T-helper 22 cell (primary cell): ENCODE measurements around the gene POLR2E.

Source experiments
- DNase-seq: peaks from one replicate; pipeline ENCODE4 v3.0.0-alpha.2; 2020; ENCODE audit warnings: low read depth

The POLR2E gene

DNA sequence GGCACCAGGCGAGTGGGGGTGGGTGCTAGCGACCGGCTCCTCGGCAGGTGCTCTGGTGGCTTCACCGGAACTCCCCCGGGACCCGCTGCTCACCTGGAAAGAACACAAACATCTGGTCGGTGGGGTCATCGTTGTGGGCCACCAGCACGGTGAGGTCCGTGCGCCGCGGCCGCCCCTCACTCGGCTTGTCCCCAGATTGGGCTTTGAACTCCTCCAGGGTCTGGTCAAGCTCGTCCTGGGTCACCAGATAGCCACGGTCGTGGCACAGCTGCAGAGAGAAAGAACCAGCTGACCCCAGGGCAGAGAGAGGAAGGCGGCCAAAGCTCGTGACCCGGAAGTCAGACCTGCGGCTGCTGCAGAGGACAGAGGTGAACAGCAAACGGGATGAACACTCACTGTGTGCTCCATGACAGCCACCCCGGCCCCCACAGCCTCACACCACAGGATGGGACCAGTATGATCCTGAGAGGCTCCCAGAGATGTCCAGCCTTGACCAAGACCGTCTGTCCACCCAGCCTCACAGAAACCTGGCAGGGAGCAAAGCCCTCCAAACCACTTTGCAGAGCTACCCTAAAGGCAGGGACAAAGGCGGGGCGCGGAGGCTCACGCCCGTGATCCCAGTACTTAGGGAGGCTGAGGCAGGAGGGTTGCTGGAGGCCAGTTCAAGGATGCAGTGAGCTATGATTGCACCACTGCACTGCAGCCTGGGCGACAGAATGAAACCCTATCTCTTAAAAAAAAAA lies 1.2 kb downstream of the POLR2E start:
- no peak for DNase-seq

- DNase-seq = no peak
These were observed 1.8 kb downstream of the POLR2E start for GRCh38 chr19:1093330-1093729.

DNA sequence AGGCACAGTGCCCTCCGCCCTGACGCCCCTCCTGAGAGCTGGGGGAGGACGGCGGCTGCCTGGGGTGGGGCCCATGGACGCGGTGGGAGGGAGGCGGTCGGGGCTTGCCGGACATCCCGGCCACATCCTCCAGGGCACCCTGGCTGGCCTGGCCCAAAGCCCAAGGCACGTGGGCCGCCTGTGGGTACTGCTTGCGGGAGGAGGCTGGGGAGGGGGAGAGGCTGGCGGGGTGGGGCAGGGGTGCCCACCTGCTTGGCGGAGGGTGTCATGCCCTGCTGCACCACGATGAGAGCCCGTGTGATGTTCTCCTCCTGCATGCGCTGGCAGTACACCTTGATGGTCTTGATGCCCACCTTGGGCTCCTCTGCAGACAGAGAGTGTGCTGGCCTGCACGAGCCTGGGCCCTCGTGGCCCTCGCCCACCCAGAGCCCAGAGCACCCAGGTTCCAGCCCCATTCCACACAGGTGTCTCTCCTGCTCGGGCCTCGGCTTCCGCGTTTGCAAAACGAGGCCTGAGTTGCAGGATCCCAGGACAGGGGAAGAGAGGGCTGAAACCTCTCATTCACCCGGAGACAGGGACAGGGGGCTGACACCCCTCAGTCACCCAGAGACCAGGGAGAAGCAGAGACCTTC lies 3.5 kb downstream of the POLR2E start:
- DNase-seq = no peak

DNA sequence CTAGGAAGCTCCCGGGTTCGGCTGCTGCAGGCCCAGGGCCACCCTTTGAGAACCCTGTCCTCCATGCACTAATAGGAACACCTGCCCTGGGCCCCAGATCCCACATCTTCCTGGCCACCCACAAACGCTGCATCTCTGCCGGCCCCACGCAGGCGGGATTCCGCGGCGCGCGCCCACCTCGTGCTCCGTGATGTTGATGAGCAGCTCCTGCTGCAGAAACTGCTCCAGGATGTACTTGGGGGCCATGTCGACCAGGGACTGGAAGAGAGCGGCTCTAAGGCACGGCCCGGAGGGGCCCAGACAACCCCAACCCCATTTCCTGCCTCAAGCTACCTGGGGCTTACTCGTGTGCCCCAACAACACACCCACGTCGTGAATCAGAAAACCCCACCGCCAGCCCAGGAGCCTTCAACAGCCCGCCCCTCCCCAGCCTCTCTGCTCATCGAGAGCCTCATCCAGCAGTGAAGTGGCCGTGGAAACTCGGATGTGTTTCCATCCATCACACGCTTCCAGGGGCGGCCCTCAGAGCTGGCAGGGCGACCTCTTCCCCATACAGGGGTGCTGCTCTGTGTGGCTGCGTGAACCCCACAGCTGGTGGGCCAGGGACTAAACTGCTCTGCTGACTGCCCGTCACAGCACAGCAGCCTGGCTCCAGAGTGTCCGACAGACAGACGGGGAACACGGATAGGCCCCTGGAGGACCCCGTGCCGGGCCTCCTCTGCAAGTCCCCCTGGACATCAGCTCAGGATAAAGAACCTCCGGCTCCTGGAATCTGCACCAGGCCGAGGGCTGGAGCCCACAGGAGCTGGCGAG lies 4.2 kb downstream of the POLR2E start:
- DNase-seq = no peak

DNA sequence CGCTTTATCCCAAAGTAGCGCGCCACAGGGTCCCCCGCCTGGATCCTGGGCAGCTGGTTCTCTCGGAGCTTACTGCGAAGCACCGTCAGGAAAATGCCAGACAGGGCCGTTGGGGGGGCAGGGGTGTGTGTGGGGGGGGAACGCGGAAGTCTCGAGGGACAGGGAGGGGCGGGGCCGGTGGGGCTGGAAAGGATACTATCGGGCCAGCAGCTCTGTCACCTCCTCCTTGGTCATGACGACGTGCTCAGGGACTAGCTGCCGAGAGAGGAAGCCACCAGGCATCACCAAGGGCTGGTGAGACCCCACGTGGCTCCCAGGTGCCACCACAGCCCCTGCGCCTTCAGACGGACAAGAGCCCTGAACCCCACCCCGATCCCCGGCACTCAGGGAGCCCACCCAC lies 5.3 kb downstream of the POLR2E start:
- DNase-seq = no peak

DNA sequence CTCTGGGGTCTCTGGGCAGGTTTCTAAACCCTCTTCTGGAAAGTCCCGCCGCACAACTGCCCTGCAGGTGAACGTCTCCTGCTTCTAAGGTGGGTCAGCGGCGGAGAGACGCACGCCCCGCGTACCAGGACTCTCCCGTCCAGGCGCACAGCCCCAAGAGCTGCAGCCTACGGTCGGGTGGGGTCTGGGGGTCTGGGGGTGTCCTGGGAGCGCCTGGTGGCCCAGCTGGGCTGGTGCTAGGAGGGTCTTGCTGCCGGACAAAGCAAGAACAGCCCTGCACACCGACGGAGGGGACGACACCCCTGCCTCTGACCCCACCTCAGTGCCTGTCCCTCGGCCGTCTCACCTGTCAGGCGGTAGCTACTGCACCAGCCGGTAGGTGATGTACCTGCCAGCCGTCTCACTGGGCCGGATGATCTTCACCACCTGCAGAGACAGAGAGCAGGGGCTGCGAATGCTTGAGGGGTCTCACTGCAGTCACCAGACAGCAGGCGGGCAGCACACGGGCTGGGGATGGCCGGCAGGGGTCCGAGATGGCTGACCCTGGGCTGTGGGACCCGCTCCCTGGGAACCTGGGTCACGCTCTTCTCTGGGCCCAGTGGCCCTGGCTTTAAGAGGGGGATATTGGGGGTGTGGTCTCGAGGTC lies 5.9 kb downstream of the POLR2E start:
- no peak for DNase-seq

- no peak for DNase-seq
These were observed 6.7 kb downstream of the POLR2E start for GRCh38 chr19:1088416-1089010.

DNA sequence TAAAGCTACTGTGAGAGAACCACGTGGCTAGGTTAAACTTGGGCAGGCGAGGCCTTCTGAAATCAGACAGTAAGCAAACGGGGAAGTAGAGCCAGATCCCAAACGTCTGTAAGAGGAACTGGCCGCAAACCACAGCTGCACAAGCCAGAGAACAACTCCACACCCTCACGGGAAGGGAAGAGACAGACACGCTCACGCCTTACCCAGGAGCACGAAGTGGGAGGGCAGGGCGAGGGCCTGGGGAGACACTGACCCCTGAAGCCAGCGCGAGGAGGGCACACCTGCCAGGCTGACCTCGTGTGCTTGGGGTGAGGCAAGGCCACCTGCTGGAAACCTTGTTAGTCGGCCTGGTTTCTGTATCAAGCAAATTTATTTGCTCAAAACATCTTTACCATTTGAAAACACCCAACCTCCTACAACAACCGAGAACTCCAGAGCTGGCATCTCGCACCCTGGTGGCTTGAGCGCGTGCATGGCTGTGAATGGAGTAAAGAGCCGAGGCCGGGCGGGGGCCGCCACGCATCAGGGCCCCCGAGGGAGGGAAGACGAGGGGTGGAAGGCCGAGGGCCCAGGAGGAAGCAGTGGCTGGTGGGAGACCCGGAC lies 7.3 kb downstream of the POLR2E start:
- DNase-seq = peak; percentile 48

GRCh38 chr19:1086613-1087012 lies 8.6 kb downstream of the POLR2E start:
- DNase-seq = no peak

DNA sequence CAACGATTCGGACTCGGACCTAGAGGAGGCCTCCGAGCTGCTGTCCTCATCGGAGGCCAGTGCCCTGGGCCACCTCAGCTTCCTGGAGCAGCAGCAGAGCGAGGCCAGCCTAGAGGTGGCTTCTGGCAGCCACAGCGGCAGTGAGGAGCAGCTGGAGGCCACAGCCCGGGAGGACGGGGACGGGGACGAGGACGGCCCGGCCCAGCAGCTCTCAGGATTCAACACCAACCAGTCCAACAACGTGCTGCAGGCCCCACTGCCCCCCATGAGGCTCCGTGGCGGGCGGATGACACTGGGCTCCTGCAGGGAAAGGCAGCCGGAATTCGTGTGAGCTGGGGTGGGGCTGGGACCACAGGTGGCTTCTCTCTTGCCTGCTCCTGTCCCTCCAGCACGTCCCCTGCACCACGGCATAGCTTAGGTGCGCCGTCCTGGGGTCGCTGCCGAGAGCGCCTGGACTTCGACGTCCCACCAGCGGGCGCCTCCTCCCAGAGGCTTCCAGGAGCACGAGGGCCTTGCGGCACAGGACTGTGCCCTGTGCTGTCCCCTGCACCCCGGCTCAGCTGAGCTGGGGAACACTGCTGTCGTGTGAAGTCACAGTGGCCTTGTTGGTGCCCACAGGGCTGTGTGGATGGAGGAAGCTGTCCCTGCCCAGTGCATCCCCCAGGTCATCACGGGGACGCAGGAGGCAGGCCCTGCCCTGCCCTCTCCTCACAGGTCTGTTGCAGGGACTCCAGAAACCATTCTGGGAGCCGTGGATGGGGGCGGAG lies 9.3 kb downstream of the POLR2E start:
- DNase-seq = no peak

- no peak for DNase-seq
These were observed 10.0 kb downstream of the POLR2E start for GRCh38 chr19:1085053-1085658.

- DNase-seq = no peak
These were observed 10.9 kb downstream of the POLR2E start for GRCh38 chr19:1084024-1084868.

DNA sequence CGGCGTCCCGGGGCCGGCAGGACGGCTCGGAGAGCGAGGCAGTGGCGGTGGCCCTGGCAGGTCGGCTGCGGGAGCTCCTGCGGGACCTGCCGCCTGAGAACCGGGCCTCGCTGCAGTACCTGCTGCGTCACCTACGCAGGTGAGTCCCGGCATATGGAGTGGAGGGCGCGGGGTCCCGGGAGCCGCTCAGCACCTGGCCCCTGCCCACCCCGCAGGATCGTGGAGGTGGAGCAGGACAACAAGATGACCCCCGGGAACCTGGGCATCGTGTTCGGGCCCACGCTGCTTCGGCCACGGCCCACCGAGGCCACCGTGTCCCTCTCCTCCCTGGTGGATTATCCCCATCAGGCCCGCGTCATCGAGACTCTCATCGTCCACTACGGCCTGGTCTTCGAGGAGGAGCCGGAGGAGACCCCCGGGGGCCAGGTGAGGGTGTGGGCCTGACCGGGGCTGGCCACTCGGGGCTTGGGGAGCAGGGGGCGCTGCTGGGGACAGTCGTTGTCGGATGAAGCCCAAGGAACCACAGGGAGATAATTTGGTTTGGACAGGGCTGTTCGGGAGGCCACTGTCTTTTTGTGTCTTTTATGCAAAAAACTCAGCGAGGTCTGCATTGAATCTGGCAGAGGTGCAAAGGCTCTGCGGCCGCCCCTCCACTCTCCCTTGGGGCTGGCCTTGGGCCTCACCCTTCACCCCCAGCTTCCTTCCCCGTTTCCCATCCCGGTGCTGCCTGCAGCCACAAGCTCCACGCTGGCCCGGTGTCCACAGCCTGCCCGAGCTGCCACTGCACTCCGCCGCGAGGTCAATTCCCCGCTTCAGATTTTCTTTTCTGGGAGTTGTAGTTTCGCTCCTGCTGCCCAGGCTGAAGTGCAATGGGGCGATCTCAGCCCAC lies 12.0 kb downstream of the POLR2E start:
- no peak for DNase-seq

DNA sequence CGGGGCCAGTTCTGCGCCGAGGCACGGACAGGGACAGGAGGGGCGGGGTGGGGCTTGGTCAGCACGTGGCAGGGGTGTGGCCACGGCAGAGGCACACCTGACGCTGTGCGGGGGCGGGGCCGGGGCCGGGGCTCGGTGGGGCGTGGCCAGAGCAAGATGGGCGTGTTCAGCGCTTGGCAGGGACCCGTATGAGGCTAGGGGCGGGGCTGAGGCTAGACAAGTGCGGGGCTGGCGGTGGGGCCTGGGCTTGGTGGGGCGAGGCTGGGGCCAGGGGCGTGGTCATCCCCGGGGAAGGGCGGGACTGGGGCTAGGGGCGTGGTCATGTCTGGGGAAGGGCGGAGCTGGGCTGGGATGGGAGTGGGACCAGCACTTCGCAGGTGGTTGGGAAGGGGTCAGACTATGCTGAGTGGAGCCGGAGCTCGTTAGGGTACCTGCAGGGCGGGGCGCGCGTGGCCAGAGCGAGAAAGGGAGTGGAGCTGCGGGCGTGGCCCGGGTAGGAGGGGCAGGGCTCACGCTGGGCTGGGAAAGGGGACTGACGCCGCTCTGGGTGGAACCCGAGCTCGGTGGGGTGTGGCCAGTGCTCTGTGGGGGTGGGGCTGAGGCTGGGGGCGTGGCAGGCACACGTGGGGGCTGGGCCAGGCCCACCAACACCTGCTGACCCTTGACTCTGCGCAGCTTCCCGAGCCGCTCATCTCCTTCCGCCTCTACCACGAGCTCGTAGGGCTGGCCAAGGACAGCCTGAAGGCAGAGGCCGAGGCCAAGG lies 12.8 kb downstream of the POLR2E start:
- DNase-seq = peak; percentile 79

DNA sequence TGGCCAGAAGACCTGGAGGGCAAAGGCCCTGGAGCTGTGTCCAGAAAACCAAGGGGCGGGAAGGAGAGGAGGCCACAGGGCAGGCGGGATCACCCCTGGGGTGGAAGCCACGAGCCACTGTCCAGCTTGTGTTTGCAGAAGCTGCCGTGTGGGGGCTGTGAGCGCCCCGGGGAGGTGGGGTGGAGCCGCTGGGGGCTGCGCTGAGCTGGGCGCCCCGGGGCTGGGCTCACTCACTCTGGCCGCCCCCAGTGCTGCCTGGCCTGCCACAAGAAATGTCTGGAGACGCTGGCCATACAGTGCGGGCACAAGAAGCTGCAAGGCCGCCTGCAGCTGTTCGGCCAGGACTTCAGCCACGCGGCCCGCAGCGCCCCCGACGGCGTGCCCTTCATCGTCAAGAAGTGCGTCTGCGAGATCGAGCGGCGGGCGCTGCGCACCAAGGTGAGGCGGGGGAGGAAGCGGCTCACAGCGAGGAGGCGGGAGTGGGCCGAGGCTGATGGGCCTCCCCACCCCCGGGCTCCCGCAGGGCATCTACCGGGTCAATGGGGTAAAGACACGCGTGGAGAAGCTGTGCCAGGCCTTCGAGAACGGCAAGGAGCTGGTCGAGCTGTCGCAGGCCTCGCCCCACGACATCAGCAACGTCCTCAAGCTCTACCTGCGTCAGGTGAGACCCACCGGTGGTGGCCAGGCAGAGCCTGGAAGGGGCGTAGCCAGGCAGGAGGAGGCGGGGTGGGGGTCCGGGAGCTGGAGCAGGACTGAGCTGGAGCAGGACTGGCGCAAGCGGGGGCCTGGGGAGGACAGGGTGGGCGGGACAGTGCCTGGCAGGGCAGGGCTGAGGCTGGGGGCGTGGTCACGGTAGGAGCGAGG lies 13.6 kb downstream of the POLR2E start:
- DNase-seq = no peak

DNA sequence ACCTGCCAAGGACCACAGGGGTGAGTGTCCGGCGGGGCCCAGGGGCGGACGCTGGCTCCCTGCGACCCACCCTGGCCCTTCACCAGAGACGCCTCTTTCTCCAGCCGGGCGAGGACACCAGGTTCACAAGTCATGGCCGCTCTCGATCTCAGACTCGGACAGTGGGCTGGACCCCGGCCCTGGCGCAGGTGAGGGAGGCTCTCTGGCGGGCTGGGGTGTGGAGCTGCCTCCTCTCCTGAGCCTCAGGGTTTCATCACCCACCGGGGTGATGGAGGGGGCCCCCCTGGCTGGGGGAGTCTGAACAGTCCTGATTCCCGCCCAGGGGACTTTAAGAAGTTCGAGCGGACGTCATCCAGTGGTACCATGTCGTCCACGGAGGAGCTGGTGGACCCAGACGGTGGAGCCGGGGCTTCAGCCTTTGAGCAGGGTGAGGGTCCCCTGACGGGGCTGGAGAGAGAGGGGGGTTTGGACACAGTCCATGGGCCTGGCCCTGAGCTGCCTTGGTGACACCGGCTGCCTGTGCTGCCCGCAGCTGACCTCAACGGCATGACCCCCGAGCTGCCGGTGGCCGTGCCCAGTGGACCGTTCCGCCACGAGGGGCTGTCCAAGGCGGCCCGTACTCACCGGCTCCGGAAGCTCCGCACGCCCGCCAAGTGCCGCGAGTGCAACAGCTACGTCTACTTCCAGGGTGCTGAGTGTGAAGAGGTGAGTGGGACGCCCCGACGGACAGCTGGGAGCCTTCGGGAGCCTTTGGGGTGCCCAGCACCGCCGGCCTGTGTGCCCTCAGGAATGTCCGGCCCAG lies 14.6 kb downstream of the POLR2E start:
- no peak for DNase-seq
